Measurements from ENCODE around the gene CNNM4. TPM values are rescaled to one million over a fixed set of nuclear protein-coding genes. Genes with fewer than 3 reads are reported as not detected.

The CNNM4 gene
- polyA plus RNA-seq, 4 donors, result 12.5 to 13.8 (median 13.2) TPM

DNA sequence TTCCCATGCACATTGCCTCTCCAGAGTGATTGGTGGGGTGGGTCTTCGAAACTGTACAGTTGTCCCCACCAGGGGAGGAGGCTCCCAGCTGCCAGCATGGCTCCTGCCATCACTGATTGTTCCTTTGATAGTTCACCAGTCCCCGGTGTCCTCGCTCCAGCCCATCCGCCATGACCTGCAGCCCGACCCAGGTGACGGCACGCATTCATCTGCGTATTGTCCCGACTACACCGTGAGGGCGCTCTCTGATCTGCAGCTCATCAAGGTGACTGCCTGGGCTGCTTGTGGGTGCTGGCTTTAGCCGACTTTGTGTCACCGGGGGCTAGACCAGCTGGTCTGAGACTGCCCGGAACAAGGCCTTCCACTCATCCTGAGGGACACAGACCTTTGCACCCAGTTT lies 67.7 kb downstream of the CNNM4 start:
- DNase-seq (ENCODE audit: low read depth in 4 of 4, low spot score in 3 of 4), result no peak

DNA sequence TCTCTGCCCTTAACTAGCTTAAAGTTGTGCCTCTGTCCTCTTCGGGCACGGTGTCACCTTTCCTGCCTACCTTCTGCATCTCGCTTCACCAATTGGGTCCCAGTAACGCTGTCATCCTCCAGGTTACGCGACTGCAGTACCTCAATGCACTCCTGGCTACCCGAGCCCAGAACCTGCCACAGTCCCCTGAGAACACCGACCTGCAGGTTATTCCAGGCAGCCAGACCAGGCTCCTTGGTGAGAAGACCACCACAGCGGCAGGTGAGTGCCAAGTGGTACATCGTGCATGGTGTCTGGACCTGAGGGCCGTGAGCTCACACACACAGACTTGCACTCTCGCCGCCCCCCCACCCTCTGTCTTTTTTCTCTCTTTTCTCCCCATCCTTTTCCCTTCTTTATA lies 68.2 kb downstream of the CNNM4 start:
- DNase-seq (ENCODE audit: low read depth in 4 of 4, low spot score in 3 of 4), result no peak

DNA sequence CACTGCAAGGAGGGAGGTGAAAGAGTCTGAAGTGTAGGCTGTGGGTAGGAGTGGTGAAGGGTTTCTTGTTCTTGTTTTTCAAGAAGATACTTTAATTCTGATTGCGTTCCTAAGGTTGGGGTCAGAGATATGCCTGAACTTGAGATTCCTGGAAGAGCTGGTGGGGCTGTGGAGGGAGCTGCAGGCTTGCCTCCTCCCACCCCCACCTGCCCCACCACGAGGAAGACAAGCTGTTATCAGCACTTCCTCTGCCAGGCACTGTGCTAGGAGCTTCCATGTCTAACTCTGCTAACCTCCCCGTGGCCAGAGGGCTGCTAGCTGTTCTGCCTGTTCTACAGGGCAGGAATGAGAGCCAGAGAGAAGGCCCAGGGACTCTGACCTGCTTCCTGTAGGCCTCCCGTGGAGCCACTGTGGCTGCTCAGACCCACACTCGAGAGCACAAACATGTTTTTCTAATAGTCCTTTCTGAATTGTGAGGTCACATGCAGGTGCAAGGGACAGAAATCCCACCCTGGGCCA lies 69.4 kb downstream of the CNNM4 start:
- no peak for DNase-seq (ENCODE audit: low read depth in 4 of 4, low spot score in 3 of 4)

DNA sequence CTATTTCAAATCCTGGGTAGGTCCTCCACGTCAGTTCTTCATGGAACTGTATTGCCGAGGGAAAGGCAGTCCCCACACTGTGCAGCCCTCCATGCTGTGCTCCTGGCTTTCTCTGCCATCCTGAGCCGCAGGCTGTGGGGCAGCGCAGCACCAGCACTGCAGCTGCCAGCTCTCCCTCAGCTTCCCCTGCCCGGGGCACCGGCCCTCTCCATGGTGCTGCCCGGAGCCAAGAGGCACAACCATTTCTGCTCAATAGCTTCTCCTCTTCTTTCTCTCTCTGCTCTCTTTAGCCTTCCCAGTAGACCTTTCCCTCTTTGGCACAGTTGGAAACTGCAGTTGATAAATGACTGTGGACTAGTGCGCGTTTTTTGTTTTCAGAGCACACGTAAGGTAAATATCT lies 71.0 kb downstream of the CNNM4 start:
- DNase-seq (ENCODE audit: low read depth in 4 of 4, low spot score in 3 of 4), result no peak

DNA sequence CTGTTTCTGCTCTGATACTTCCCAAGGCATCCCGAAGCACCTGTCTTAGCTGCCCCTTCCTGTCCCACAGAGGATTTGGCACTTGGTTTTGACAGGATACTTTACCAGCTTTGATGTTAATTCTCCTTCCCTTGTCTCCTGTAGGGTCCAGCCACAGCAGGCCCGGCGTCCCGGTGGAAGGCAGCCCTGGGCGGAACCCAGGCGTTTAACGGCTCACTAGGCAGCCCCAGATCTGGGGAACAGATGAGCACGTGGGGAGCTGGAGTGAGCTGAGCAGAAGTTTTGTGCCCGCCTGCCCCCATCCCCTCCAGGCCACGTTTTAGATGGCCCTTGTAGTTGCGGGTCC lies 71.7 kb downstream of the CNNM4 start:
- no peak for DNase-seq (ENCODE audit: low read depth in 4 of 4, low spot score in 3 of 4)

DNA sequence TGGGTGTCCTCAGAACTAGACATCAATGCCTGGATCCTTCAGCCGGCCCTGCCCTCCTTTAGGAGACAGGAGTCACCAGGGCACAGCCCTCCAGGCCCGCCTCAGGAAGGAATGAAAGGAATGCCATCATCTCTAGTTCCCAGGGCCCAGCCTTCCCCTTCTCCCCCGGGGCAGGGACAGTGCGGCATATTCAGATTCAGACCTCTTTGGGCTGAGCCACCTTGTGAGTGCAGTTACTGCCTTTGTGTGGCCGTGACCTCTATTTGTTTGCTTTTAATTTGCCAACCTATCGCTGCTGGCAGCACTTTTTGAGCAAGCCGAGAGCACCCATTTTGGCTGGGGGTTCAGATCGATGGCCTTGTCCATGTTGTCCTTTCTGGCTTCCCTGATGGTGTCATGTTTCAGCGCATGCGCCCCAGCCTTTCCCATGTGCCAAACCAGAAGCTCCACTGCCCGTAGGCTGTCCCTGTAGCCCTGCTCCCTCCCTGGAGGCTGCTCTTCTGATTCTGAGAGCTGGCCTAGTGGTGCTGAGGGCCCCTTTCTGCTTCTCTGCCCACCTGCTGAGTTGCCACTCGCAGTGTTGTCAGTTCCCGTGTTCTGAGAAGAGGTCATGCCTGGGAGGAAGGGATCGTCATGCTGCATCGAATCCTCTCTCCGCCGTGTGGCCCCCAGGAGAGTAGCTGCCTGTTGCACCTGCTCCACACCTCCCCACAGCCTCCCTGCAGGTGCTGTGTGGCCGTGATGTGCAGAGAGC lies 72.2 kb downstream of the CNNM4 start:
- peak in 1 of 4 donors; percentile 62 for DNase-seq (ENCODE audit: low read depth in 4 of 4, low spot score in 3 of 4)

DNA sequence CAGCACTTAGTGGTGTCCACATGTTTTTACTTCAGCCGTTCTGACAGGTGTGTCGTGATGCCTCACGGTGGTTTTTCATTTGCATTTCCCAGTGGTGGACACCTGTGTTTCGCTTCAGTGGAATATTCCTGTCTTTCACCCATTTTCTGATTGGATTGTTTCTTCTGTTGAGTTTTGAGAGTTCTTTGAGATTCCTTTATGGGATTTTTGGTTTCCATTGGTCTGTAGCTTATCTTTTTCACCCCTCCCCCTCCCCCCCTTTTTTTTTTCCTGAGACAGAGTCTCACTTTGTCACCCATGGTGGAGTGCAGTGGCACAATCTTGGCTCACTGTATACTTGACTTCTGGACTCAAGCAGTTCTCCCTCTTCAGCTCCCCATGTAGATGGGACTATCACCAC lies 75.1 kb downstream of the CNNM4 start:
- DNase-seq (ENCODE audit: low read depth in 4 of 4, low spot score in 3 of 4), result no peak

DNA sequence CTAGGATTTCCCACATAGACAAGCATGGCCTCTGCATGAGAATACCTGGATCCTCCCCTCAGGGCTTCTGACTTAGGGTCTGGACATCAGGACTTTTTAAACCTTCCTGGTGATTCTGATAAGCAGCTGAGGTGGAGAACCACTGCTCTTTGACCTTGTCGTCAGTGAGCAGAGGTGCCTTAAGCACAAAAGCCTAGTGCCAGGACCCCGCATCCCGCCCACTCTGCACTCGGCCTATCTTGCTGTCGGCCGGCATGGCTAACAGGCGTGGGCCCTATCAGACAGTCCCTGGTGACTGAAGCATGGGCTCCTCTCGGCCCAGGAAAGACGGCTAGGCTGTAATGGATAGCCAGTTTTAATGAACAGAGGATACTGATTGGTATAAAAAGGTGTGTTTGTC lies 76.9 kb downstream of the CNNM4 start:
- no peak for DNase-seq (ENCODE audit: low read depth in 4 of 4, low spot score in 3 of 4)

DNA sequence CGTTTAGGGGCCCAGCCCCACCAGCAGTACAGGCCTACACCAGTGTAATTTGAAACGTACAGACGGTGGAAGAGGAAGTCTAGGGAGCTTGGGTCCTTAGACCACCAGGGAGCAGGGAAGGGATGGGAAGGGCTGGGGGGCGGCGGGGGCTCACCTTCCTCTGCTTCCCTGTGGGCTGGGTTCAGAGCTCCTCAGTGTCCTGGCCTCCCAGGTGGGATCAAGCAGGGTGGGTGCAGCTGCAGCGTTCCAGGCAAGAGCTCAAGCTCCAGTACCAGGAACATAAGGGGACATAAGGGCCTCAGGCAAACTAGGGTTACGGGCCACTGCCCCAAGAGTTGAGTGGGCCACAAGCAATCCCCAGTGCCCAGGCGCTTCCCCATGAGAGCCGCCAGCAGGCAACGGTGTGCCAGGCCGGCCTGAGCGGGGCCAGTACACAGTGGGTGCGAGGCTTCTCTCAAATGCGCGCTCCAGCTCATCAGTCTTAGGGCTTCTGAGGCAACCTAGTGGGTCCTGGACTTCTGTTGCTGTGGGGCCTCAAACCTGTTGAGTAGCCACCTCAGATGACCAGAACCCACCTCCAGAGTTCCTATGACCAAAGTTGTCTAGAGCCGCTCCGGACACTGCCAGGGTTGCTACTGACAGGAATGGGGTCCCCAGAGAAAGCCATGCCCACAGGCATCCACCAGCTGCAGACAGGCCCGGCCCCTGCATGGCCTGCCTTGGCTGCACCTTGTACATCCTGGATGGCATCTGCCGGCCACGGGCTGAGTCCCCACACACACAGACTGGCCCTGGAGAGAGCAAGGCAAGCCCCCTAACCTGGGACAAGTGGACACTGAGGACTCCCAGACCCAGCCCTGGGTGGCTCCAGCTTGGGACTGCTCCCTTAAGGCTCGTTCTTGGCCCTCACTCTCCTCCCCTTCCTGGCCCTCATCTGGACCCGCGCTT lies 77.9 kb downstream of the CNNM4 start:
- DNase-seq (ENCODE audit: low read depth in 4 of 4, low spot score in 3 of 4), result no peak

DNA sequence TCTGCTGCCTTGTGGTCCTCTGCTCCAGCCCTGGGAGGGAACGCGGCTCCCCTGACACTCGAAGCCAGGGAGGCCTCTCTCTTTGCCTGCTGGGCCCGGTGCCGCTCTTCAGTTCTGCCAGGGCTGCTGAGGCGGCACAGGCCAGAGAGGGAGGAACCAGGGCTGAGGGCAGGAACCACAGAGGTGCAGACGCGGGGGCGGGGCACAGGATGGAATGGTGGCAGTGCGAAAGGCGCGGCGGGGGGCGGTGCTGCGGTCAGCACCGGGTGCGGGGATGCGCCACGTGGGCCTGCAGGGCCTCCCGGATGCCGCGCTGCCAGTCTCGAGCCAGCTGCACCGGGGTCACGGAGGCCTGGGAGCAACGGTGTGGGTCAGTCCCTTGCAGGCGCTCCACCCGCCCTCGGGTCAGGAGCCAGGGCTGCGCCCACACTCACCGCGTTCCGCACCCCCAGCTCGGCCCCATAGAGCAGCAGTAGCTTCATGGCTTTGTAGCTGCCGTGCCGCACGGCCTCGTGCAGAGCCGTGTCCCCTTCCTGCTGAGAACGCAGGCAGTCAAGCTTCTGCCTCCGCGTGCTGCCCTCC lies 78.7 kb downstream of the CNNM4 start:
- no peak for DNase-seq (ENCODE audit: low read depth in 4 of 4, low spot score in 3 of 4)

DNA sequence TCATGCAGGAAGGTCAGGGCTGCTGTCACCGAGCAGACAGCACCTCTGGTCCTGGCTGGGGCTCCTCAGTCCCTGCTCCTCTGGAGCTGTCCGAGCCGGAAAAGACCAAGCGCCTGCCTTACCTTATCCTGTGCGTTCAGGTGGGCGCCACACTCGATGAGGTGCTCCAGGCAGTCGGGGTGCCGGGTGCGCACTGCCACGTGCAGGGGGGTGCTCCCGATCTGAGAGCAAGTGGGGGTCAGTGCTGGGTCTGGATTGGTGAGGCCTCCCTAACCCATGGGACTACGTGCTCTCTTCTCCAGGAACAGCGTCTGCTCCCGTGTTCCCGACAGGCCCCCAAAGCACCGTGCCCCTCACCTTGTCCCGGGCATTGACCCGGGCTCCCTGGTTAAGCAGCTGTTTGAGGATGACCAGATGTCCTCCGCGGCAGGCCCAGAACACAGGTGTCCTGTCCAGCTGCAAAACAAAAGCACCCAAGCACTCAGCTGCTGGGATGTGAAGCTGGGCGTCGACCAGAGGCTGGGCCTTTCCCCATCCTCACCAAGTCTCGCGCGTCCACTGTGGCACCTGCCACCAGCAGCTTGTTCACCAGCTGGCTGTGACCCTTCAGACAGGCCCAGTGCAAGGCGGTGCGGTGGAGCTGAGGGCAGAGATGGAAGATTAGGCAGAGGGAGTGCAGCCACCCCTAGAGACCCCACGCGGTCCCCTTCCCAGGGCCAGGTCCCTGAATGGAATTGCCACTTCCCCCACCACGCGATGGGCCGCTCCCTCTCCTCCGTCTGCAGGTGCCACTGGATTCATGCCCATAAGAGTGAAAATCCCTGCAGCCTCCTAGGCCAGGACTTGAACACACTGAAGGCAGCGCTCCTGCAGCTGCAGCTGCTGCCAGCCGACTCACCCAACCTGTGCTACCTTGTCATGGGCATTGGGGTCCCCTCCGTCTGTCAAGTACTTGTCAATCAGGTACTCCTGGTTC lies 79.5 kb downstream of the CNNM4 start:
- no peak for DNase-seq (ENCODE audit: low read depth in 4 of 4, low spot score in 3 of 4)

DNA sequence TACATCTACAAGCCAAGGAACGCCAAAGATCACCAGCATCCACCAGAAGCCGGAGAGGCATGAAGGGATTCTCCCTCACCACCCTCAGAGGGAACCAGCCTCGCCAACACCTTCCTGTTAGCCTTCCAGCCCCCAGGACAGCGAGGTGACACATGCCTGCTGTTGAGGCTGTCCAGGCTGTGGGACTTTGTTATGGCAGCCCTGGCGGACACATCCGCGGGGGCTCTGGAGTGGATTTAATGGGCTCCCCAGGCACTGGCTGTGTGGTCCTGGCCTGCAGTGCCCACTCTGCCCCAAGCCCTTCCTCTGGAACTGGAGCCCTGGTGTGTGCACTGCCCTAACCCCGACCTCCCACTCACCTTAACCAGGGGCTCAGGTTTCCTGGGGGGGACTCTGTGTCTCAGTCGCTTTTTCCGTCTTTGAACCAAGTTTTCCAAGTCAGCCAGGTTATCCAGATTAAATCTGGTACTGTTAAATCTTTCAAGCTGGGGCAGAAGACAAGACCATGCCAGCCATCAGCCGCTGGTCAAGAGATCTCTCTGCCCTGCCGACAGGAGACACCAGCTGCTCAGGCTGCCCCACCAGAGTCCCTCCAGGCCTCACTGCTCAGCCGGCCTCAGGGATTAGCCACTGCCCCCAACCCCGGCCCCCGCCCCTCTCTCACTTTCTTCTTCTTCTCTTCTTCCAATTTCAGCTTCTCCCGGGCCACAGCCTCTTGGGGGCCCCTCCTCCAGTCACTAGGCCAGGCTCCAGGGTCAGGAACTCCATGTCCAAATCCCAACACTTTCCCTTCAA lies 81.2 kb downstream of the CNNM4 start:
- DNase-seq (ENCODE audit: low read depth in 4 of 4, low spot score in 3 of 4), result no peak

DNA sequence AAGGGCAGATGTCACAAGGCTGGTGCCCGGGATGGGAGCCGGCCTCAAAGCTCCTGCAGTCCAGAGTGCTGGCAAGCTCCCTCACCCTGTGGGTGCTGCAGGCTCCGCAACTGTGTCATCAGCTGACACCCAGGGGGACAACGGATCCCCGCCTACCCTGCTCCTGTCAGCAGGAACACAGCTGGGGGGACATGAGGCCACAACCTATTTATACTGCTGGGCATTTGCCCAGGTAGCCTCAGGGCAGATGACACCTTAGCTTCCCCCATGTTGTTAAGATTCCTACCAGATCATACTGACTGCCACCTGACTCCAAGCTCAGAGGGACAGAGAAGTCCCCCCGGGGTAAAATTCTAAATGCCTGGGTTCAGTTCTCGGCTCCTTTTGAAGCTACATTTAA lies 81.9 kb downstream of the CNNM4 start:
- DNase-seq (ENCODE audit: low read depth in 4 of 4, low spot score in 3 of 4), result no peak

DNA sequence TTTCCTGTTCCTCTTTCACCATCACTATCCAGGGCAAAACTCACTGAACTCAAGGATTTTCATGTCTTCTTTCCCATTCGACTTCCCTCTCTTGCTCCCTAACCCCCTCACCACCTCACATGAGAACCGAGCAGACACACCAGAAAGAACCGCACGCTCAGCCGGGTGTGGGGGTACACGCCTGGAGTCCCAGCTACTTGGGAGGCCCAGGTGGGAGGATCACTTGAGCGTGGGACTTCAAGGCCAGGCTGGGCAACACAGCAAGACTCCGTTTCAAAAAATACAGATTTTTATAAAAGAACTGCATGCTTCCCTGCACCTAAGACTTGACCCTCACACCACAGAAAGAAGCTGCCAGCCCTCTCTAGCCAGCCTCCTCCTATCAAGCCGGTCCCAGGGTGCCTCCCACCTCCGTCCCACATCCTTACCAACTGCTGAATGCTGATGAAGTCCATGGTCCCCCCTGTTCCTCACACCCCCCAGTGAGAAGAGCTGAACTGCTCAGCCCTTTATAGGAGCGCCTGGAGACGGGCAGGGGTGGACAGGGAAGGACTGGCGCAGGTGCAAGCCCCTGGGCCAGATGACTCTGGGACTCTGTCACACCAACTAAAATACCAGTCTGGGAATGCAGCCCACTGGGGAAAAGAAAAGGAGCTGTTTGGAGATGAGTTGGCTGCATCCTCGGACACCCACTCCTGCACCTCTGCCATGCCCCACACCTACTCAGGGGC lies 83.0 kb downstream of the CNNM4 start, which contains the start of gene ANKRD23:
ANKRD23 (minus strand) TSS at position 484 of the 731 bp plus-strand sequence; CDS start at position 455, 29 bp downstream.
- DNase-seq (ENCODE audit: low read depth in 4 of 4, low spot score in 3 of 4), result no peak

DNA sequence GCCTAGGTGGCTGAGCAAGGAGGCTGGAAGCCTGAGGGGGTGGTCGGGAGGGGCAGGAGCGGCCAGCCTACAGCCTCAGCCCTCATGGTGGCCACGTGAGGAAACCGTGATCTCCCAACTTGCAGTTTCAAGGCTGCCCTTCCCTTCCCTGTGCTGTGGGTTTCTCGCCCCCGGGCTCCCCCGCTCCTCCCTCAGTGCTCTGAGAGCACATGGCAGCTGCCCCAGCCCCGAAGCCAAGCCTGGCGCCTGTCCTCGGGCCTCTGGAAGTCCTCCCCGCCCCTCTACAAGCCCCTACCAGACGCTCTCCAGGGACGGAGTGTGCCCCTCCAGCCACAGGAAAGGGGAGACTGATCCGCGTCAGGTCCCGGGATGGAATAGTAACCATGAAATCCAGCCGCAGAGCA lies 83.7 kb downstream of the CNNM4 start:
- no peak for DNase-seq (ENCODE audit: low read depth in 4 of 4, low spot score in 3 of 4)

DNA sequence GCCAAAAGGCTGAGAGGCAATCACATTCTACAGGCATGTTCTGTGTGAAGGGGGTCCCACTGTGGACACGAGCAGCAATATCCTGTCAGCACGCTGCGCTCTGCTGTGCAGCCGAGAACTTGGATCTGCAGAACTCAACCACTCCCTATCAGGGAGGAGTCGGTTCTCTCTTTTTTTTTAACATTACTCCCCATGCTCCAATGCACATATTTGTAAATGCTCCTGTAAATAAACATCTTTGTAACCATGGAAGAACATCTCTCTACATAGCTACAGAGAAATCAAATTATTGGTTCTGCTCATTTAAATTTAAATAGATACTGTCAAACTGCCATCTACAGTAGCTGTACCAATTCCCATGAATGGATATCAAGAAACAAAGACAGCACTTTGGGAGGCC lies 86.1 kb downstream of the CNNM4 start:
- DNase-seq (ENCODE audit: low read depth in 4 of 4, low spot score in 3 of 4), result no peak

DNA sequence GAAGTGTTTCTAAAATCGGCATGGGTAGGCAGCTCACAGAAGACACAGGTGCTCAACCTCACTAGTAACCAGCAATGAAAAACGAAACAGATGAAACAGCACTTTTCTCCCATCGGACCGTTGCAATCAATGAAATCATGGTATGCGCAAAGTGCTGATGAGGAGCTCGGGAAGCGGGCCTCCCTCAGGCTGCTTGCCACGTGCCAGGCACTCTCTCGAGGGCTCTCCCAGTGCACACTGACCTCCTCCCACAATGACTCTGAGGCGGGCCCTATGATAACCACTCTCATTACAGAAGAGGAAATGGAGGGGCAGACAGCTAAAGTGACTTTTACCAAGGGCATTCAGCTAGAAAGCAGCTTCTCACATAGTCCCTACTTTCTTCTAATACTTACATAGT lies 86.9 kb downstream of the CNNM4 start:
- no peak for DNase-seq (ENCODE audit: low read depth in 4 of 4, low spot score in 3 of 4)

DNA sequence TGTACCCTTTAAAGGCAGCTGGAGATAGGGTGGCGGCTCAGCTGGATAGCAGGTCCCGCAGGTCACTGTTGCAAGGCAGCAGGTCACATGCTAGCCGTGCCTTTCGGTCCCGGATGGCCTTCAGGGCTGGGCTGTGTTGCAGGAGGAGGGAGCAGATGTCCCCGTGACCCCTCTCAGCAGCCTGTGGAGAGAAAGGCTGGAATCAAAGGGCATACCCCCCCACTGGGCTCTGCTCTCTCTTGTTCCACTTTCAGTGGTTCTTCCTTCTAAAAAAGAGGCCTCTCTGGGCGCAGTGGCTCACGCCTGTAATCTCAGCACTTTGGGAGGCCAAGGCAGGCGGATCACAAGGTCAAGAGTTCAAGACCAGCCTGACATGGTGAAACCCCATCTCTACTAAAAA lies 87.6 kb downstream of the CNNM4 start:
- DNase-seq (ENCODE audit: low read depth in 4 of 4, low spot score in 3 of 4), result no peak

DNA sequence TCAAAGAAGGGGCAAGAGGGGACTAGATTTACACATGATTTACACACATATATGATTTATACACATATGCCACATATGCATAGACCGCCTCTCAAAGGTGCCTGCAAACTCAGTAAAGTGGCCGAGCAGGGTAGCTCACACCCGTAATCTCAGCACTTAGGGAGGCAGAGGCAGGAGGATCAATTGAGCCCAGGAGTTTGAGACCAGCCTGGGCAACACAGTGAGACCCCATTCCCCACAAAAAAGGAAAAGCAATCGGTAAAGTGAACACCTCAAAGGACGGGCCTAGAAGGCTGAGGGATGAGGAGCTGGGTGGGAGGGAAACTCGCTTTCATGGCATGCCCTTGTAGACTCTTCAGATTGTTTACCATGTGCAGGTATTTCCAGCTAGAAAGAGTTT lies 92.0 kb downstream of the CNNM4 start:
- DNase-seq (ENCODE audit: low read depth in 4 of 4, low spot score in 3 of 4), result no peak
